ENCODE measurements around the gene SLC22A8. TPM values are rescaled to one million over a fixed set of nuclear protein-coding genes. Genes with fewer than 3 reads are reported as not detected.

The SLC22A8 gene
- total RNA-seq, 2 donors from 2014 or later = 0.11 TPM; not detected in 1

DNA sequence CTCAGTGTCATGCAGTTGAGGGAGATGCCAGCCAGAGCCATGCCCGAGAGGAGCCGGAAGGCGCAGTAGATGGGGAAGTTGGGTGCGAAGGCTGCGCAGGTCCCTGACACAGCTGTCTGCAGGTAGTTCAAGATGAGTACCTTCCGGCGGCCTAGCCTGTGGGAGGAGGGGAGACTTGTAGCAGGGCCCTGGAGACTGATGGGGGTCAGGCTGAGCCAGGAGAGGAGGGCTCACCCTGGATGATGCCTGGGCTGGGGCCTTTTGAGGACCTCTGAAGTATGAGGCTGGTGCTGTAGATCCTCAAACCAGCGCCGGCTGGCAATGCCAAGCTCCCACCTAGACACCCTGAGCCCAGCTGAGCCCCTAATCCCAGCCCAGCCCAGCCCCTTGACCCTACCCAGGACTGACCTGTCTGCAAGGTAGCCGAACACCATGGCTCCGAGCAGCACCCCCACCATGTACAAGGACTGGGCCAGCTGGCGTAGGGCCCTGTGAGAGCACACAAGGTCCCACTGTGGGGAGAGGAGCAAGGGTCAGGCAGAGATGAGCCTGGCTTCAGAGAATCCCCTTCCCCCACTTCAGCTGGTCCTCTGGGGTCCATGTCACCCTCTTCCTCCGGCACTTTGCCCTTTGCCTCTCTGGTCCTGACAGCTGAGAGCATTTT lies 32.0 kb downstream of the SLC22A8 start:
- Histone ChIP-seq H3K27ac (no peak overlapping the region), H3K4me3 (no peak overlapping the region), H3K9me3 (no peaks in the 10 kb centered on the region), H3K36me3 (no peaks in the 10 kb centered on the region), H3K27me3 (replicated peaks; ENCODE audit: insufficient read depth) (no peaks in the 10 kb centered on the region), H3K4me1 (replicated peaks) (no peaks in the 10 kb centered on the region)
- DNase-seq (ENCODE audit: low spot score) = no peak
- intact Hi-C loops (cut with DNase I) = no loop called here
- no peak for TF ChIP-seq POLR2A (IDR thresholded peaks at IDR 0.05)
- TF ChIP-seq POLR2AphosphoS5 (IDR thresholded peaks at IDR 0.05) = no peak
- TF ChIP-seq, protein P1, sequence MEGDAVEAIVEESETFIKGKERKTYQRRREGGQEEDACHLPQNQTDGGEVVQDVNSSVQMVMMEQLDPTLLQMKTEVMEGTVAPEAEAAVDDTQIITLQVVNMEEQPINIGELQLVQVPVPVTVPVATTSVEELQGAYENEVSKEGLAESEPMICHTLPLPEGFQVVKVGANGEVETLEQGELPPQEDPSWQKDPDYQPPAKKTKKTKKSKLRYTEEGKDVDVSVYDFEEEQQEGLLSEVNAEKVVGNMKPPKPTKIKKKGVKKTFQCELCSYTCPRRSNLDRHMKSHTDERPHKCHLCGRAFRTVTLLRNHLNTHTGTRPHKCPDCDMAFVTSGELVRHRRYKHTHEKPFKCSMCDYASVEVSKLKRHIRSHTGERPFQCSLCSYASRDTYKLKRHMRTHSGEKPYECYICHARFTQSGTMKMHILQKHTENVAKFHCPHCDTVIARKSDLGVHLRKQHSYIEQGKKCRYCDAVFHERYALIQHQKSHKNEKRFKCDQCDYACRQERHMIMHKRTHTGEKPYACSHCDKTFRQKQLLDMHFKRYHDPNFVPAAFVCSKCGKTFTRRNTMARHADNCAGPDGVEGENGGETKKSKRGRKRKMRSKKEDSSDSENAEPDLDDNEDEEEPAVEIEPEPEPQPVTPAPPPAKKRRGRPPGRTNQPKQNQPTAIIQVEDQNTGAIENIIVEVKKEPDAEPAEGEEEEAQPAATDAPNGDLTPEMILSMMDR (IDR thresholded peaks at IDR 0.05) = no peak
- WGBS = 85% methylated on average over 12 of the region's 13 CpGs

DNA sequence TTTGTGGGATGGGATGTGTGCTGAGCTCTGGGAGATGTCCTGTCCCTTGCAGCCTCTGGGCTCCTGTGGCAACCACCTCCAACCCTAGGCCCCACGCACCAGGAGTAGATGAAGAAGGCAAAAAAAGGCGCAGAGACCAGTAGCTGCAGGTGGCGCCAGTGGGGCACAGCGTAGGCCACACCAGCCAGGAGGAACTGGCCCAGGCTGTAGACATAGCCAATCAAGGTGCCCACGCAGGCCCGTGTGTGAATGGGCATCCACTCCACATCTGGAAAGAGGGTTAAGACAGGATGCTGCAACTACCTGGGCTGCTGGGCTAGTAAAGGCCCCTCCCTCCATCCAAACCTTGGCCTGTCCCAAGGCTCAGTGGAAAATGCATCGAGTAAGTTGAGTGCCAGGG lies 33.9 kb downstream of the SLC22A8 start:
- H3K36me3 ChIP-seq = no peaks in the 10 kb centered on the region
- intact Hi-C loops (cut with DNase I) = no loop called here
- H3K9me3 ChIP-seq = no peaks in the 10 kb centered on the region
- no peaks in the 10 kb centered on the region for H3K4me1 ChIP-seq (replicated peaks)
- no peak overlapping the region for H3K4me3 ChIP-seq
- no peaks in the 10 kb centered on the region for H3K27me3 ChIP-seq (replicated peaks; ENCODE audit: insufficient read depth)
- no peak overlapping the region for H3K27ac ChIP-seq
- no peak for DNase-seq (ENCODE audit: low spot score)
- TF ChIP-seq POLR2AphosphoS5 (IDR thresholded peaks at IDR 0.05) (no peak), POLR2A (IDR thresholded peaks at IDR 0.05) (no peak)
- TF ChIP-seq, protein P1 (IDR thresholded peaks at IDR 0.05) = no peak
- WGBS = 90% methylated on average over 7 of the region's 7 CpGs

DNA sequence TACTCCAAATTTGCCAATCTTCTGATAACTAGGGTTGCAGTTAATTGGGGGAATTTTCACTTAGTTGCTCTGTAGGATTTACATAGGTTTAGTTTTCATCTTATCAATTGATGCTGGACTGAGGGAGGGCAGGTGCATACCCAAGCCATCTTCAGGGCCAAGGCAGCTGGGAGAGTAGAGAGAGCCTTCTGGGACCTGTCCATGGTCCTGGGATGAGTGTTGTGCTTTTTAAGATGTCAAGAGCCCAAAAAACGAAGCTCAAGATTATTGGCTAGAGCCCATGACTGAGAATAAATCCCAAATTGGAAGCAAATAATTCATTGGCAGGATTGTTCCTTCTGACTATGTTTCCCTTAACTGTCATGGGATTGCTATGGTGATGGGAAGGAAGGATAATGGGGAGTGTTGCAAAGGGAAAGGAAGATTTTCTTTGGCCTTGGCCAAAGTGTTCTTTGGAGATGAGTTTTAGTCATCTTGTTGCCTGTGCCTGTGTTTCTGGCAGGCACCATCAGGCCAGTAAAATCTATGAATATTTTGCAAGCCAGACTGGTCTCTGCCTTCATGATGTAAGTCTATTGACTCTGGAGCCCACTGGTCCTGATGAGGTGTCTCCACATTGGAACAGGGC lies 35.4 kb downstream of the SLC22A8 start:
- Histone ChIP-seq H3K4me3 (no peak overlapping the region), H3K36me3 (no peaks in the 10 kb centered on the region), H3K27me3 (replicated peaks; ENCODE audit: insufficient read depth) (no peaks in the 10 kb centered on the region), H3K27ac (no peak overlapping the region), H3K9me3 (no peaks in the 10 kb centered on the region), H3K4me1 (replicated peaks) (no peaks in the 10 kb centered on the region)
- intact Hi-C loops (cut with DNase I) = no loop called here
- DNase-seq (ENCODE audit: low spot score) = no peak
- 28% methylated on average over 1 of the region's 1 CpG for WGBS
- TF ChIP-seq, protein P1 (IDR thresholded peaks at IDR 0.05) = no peak
- TF ChIP-seq POLR2AphosphoS5 (IDR thresholded peaks at IDR 0.05) (no peak), POLR2A (IDR thresholded peaks at IDR 0.05) (no peak)

DNA sequence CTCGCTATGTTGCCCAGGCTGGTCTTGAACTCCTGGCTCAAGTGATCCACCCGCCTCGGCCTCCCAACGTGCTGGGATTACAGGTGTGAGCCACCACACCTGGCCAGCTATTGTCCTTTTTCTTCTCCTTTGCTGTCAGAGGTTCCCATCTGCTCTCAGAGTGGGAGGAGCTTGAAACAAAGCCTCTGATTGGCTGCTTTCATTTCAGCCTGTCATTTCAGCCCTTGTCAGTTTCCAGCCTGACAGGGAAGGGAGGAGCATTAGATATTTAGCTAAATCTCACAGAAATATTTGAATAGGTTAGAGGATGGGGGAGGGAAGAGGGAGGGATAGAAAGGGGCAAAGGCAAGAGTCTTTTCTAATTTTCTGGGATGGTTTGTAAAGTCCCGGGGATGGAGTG lies 39.5 kb downstream of the SLC22A8 start:
- WGBS = 89% methylated on average over 5 of the region's 5 CpGs
- no peaks in the 10 kb centered on the region for H3K27me3 ChIP-seq (replicated peaks; ENCODE audit: insufficient read depth)
- TF ChIP-seq POLR2A (IDR thresholded peaks at IDR 0.05) (no peak), POLR2AphosphoS5 (IDR thresholded peaks at IDR 0.05) (no peak)
- TF ChIP-seq, protein P1 (IDR thresholded peaks at IDR 0.05) = no peak
- no peak overlapping the region for H3K4me3 ChIP-seq
- H3K4me1 ChIP-seq (replicated peaks) = no peaks in the 10 kb centered on the region
- DNase-seq (ENCODE audit: low spot score) = no peak
- intact Hi-C loops (cut with DNase I) = no loop called here
- no peak overlapping the region for H3K27ac ChIP-seq
- no peaks in the 10 kb centered on the region for H3K36me3 ChIP-seq
- H3K9me3 ChIP-seq = no peaks in the 10 kb centered on the region

All from prostate gland (tissue), 2 donors.